Uterus (tissue), 2 donors: ENCODE data around the gene KCNMA1.

Source experiments
- POLR2A ChIP-seq, 2 donors: fragments of 450-650 bp; IDR thresholded peaks; one replicate each; pipeline ENCODE4 v1.6.1; 2016; ENCODE audit warnings: antibody characterized with exemption in 2 of 2, mild to moderate bottlenecking in 1 of 2, moderate library complexity in 1 of 2
- TF ChIP-seq, protein P1 (sequence below), 4 experiments: fragments of 200-600 bp in 2 of 4; fragments of 450-650 bp in 2 of 4; sonication (generic) in 2 of 4; IDR thresholded peaks; one replicate each; pipeline ENCODE4 v1.5.1; 2016 to 2019; ENCODE audit warnings: antibody characterized with exemption in 4 of 4, mild to moderate bottlenecking in 2 of 4, moderate library complexity in 1 of 4

DNA sequence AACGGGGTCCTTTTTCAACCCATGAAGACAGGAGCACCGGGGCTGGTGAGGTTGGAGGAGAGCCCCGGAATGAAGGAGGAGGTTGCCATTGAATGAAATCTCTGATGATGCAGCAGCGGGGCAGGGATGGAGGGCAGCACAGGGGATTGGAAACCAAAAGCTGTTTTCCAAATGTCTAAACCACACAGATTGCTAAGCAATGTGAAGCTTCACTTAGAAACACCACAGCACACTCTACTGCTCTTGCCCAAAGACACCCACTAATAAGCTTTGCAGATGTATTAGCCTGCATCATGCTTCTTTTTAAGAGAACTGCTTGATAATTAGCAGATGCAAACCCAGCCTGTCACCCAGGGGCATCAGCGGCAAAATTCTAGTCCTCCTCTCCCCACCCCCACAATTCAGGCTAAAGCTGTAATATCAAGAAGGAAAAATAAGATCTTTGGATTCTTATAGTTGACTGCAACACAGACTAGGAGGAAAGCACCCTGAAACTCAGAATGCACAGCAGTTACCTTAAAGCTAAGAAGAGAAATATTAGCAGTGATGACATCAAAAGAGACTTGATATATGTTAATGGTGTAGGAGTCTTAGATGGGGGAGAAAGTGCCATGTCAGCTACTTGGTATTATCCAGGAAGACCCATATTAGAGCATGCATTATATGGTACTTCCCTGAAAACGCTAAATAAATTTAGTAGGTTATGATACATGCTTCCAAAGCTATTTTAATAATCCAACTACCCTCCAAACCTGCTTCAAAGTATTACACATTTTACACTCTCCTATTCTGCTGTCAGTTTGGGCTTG, 666.7 kb downstream of the KCNMA1 start:
- TF ChIP-seq, protein P1, sequence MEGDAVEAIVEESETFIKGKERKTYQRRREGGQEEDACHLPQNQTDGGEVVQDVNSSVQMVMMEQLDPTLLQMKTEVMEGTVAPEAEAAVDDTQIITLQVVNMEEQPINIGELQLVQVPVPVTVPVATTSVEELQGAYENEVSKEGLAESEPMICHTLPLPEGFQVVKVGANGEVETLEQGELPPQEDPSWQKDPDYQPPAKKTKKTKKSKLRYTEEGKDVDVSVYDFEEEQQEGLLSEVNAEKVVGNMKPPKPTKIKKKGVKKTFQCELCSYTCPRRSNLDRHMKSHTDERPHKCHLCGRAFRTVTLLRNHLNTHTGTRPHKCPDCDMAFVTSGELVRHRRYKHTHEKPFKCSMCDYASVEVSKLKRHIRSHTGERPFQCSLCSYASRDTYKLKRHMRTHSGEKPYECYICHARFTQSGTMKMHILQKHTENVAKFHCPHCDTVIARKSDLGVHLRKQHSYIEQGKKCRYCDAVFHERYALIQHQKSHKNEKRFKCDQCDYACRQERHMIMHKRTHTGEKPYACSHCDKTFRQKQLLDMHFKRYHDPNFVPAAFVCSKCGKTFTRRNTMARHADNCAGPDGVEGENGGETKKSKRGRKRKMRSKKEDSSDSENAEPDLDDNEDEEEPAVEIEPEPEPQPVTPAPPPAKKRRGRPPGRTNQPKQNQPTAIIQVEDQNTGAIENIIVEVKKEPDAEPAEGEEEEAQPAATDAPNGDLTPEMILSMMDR (IDR thresholded peaks at IDR 0.05): no peak
- no peak for TF ChIP-seq POLR2A (IDR thresholded peaks at IDR 0.05)
